RWPE2 (cell line): Measurements from ENCODE around the gene RABGAP1.

Experiments used
- ATAC-seq: fragments of 200-7000 bp; cut with Tn5 transposase; 3 replicates; pipeline ENCODE4 v1.9.1; 2021; ENCODE audit warnings: low read depth
- DNase-seq: peaks from one replicate; pipeline ENCODE4 v3.0.0-alpha.2; 2020; ENCODE audit warnings: low spot score
- H3K27ac ChIP-seq: fragments of 450-650 bp; 2 replicates; pipeline ENCODE4 v1.5.1; 2017; ENCODE audit warnings: mild to moderate bottlenecking; ENCODE audit not compliant: poor library complexity, severe bottlenecking
- H3K27me3 ChIP-seq: fragments of 250-450 bp; sonication (Bioruptor Pico); 2 replicates; pipeline ENCODE4 v1.5.1; 2021; ENCODE audit warnings: mild to moderate bottlenecking, moderate library complexity; ENCODE audit not compliant: insufficient read depth, poor library complexity, severe bottlenecking
- H3K36me3 ChIP-seq: fragments of 250-450 bp; sonication (Bioruptor Pico); 2 replicates; pipeline ENCODE4 v1.5.1; 2020; ENCODE audit warnings: low read depth, mild to moderate bottlenecking, moderate library complexity
- H3K4me1 ChIP-seq: fragments of 250-450 bp; sonication (Bioruptor Pico); 2 replicates; pipeline ENCODE4 v1.5.1; 2021; ENCODE audit warnings: mild to moderate bottlenecking, moderate library complexity; ENCODE audit not compliant: insufficient read depth, poor library complexity, severe bottlenecking
- H3K4me3 ChIP-seq: fragments of 250-450 bp; sonication (Bioruptor Pico); 2 replicates; pipeline ENCODE4 v1.5.1; 2021; ENCODE audit warnings: mild to moderate bottlenecking, moderate library complexity; ENCODE audit not compliant: severe bottlenecking
- H3K9me3 ChIP-seq: fragments of 250-450 bp; sonication (Bioruptor Pico); 2 replicates; pipeline ENCODE4 v1.5.1; 2021; ENCODE audit warnings: mild to moderate bottlenecking, moderate library complexity; ENCODE audit not compliant: severe bottlenecking
- CTCF ChIP-seq: fragments of 450-650 bp; IDR thresholded peaks from one replicate; pipeline ENCODE4 v1.5.1; 2017; ENCODE audit warnings: mild to moderate bottlenecking, moderate library complexity; ENCODE audit not compliant: poor library complexity, severe bottlenecking

RABGAP1 gene

GRCh38 chr9:123085916-123086315 is 145.1 kb downstream of the RABGAP1 start:
- TF ChIP-seq CTCF: no peak
- H3K9me3 ChIP-seq: peaks cover 2% of the 10 kb centered on the region
- peaks cover 61% of the 10 kb centered on the region for H3K36me3 ChIP-seq
- H3K4me1 ChIP-seq: no peaks in the 10 kb centered on the region
- H3K4me3 ChIP-seq: no peak overlapping the region
- DNase-seq: no peak
- no peaks in the 10 kb centered on the region for H3K27me3 ChIP-seq
- ATAC-seq: no peak
- H3K27ac ChIP-seq: no peak overlapping the region

- DNase-seq: no peak
- no peak overlapping the region for H3K4me3 ChIP-seq
- H3K9me3 ChIP-seq: peaks cover 2% of the 10 kb centered on the region
- H3K4me1 ChIP-seq: no peaks in the 10 kb centered on the region
- H3K27ac ChIP-seq: no peak overlapping the region
- TF ChIP-seq CTCF: no peak
- ATAC-seq: no peak
- H3K27me3 ChIP-seq: no peaks in the 10 kb centered on the region
- H3K36me3 ChIP-seq: peaks cover 63% of the 10 kb centered on the region
These were observed 146.6 kb downstream of the RABGAP1 start for GRCh38 chr9:123087359-123087888.

- ATAC-seq: no peak
- Histone ChIP-seq H3K9me3 (no peaks in the 10 kb centered on the region), H3K4me1 (no peaks in the 10 kb centered on the region), H3K27ac (no peak overlapping the region), H3K4me3 (no peak overlapping the region), H3K27me3 (no peaks in the 10 kb centered on the region), H3K36me3 (peaks cover 69% of the 10 kb centered on the region)
- TF ChIP-seq CTCF: no peak
- DNase-seq: no peak
These were observed 148.2 kb downstream of the RABGAP1 start for GRCh38 chr9:123089040-123089439.

- no peak overlapping the region for H3K4me3 ChIP-seq
- no peaks in the 10 kb centered on the region for H3K9me3 ChIP-seq
- no peak overlapping the region for H3K27ac ChIP-seq
- H3K4me1 ChIP-seq: no peaks in the 10 kb centered on the region
- H3K36me3 ChIP-seq: peaks cover 69% of the 10 kb centered on the region
- H3K27me3 ChIP-seq: no peaks in the 10 kb centered on the region
- no peak for ATAC-seq
- TF ChIP-seq CTCF: no peak
- no peak for DNase-seq
These were observed 149.0 kb downstream of the RABGAP1 start for GRCh38 chr9:123089790-123090189.

GRCh38 chr9:123090198-123090896 is 149.5 kb downstream of the RABGAP1 start:
- no peak for TF ChIP-seq CTCF
- Histone ChIP-seq H3K27ac (no peak overlapping the region), H3K4me1 (no peaks in the 10 kb centered on the region), H3K27me3 (no peaks in the 10 kb centered on the region), H3K9me3 (no peaks in the 10 kb centered on the region), H3K4me3 (no peak overlapping the region), H3K36me3 (peaks cover 65% of the 10 kb centered on the region)
- ATAC-seq (no peak), DNase-seq (no peak)
